NCI-H1417 (cell line): ENCODE results near the gene TRIP13.
A peak's percentile ranks its signal among the peaks of the same experiment; 100 is the strongest.
"Not testable (repeated sequence)": the region's sequence is repeated elsewhere in the genome, so short reads cannot be mapped to it uniquely, and the experiment has no call there.

Source experiments
- DNase-seq, 3 experiments: peaks; one replicate each; lab custom pipeline; 2025; lab: John Stamatoyannopoulos, UW

The TRIP13 gene

GRCh38 chr5:936149-937144 is 43.8 kb downstream of the TRIP13 start:
- DNase-seq = no peak

- DNase-seq = no peak
Measured at GRCh38 chr5:937151-937924, 44.7 kb downstream of the TRIP13 start.

- DNase-seq = no peak
Measured at GRCh38 chr5:939368-939767, 46.7 kb downstream of the TRIP13 start.

- not testable (repeated sequence) for DNase-seq
Measured at GRCh38 chr5:940741-941140, 48.1 kb downstream of the TRIP13 start.

DNA sequence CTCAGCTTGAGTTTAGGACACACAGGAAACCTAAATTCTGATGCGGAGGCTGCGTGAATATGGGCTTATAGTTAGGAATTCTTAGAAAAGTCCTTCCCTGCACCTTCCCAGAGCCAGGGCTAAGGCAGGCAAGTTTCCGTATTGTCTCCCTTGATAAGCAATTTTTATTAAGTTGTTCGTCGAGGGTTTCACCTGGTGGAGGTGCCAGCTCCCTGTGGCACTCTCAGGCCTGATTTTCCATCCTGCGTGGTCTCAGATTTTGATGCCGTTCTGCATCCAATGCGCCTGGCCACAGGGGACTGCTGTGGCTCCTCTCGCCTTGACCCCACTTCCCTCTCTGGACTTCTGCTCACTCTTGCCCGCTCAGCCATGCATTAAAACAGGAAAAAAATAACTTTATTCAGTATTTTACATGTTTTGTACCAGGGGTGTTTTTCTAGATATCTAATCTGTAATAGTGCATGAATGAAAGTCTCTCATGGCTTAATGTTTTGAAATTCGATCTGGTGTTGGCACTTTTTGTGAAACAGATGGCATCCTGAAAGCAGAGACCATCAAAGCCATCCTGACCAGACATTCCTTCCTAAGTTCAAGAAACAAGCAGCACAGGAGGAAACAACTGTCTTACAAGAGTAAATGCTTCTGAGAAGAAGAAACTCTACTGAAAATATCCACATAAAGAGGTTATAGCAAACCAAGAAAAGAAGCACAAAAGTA is 50.7 kb downstream of the TRIP13 start:
- no peak for DNase-seq

GRCh38 chr5:943918-944620 is 51.4 kb downstream of the TRIP13 start:
- no peak for DNase-seq

- DNase-seq = no peak
Measured at GRCh38 chr5:944621-944927, 51.9 kb downstream of the TRIP13 start.

GRCh38 chr5:944992-945685 is 52.5 kb downstream of the TRIP13 start:
- DNase-seq = peak in 2 of 3 experiments; percentile 42 to 54

DNA sequence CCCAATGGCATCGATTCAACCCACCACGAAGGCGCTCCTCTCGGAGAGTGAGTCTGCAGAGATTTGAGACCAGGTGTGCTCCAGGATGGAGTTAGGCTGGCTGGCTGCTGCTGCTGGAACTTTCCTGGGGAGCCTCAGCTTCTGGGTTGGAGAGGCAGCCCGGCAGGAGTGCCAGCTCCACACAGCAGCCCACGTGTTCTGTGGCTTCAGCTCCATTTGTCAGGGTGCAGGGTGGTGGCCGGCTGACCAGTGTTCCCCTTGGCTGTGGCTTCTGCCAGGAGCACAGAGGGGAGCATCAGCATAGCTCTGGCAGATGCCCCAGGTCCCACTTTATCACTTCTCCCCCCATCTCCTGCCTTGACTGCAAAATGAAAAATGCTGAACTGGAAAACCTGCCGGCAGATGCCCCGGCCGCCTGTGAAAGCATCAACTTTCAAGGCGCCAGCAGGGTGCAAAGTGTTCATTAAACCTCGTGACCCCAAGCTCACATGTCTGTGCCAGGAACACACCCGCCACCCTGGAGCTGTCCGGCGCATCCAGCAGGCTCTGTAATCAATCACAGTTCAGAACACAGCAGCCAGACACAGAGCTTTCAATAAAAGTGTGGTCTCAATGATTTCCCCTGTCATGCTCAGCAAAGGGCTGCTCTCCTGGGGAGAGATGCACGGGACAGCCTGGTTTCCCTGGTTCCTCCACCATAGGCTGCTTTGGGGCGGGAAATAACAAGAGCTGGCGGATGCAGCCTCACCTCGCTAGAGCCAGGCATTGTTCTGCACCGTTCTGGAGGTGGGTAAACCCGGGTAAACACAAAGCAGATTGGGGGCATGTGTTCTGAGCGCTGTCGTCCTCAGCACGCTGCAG is 53.2 kb downstream of the TRIP13 start:
- DNase-seq = peak; percentile 70 to 90 (median 76)

DNA sequence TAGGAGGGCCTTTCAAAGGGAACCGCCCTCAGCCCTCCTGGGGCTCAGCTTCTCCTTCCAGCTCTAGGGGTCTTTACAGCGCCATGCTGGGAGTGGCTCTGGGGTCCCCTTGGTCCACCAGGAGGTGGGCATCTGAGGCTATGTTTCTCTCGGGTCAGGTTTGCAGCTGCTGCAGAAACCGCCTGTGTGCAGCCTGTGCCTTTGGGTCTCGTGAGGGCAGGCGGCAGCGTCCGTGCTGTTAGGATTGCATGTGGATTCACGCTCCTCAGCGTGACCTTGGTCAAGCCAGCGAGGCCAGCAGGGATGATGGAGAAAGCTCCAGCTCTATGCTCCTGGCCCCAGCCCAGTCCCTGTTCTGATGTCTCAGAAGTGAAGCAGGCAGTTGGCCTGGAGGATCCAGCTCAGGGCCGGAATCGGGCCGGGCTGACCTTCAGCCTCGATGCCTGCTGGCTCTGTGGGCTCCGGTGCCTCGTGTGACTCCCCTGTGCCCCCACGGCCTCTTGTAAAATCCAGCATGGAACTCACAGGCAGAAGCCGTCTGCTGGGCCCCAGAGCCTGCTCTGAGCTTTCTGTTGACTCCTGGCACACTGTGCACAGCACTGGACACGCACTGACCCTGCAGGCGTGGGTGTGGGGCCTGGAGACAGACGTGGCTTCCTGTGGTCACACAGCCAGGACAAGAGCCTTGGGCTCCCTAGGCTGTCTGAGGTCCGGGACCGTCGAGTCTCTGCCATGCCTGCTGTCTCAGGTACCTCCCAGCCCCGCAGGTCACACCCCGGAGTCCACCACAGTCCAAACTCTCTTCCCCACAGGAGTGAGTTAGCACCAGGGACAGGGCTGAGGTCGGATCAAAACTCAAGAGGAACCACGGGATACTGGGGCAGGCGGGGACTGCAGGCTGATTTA is 54.3 kb downstream of the TRIP13 start:
- DNase-seq = no peak

GRCh38 chr5:947626-948471 is 55.2 kb downstream of the TRIP13 start:
- DNase-seq = no peak

- DNase-seq = no peak
Measured at GRCh38 chr5:948472-949274, 56.0 kb downstream of the TRIP13 start.

DNA sequence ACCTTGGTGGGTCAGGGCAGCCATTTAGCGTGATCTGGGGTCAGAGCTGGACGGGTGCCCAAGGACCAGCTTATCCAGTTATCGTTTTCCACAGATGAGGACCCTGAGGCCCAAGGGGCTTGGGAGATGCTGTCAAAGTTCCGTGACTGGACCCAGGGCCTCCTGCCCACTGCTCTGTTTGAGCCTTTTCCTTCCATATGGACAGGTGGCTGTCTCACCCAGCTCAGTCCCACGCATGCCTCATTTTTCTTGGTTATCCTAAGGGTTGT is 56.5 kb downstream of the TRIP13 start:
- DNase-seq = no peak

GRCh38 chr5:949815-950560 is 57.3 kb downstream of the TRIP13 start:
- no peak for DNase-seq

- DNase-seq = no peak
Measured at GRCh38 chr5:951940-952596, 59.4 kb downstream of the TRIP13 start.

DNA sequence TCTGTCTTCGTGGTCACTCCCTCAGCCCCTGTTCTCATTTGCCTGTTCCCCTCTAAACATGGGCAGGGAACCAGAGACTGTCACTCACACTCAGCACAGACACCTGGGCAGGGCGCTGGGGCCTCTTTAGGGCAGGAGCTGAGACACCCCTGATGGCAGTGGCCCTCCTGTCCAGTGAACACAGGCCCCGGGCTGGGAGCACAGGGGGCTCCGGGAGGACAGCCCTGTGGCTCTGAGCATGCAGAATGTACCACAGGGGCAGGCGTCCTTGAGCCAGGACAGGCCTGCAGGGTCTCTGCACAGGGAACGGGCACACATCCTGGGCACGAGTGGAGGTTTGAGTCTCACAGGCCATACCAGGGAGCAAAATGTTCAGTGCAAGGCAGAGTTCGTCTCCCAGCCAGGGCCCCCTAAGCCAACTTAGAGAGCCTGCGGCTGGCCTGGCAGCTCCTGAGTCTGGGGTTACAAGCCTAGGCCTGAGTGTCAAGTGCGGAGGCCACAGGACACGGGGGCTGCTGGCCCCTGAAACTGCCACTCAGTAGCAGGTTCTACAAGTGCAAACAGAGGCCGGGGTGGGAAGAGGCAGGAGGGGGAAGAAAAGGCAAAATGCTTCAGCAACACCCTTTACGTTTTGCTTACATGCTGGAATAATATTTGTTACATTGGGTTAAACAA is 60.0 kb downstream of the TRIP13 start:
- no peak for DNase-seq
